K562 (cell line): ENCODE results near the gene TRAPPC2L.

Source experiments
- CBX3 ChIP-seq, 2 experiments: IDR thresholded peaks; 1 replicate in 1 of 2; 2 replicates in 1 of 2; pipeline ENCODE4 v1.6.1; 2012; ENCODE audit warnings: inconsistent platforms in 2 of 2, low read length in 2 of 2, borderline replicate concordance in 1 of 2, control low read depth in 1 of 2
- ELF2 ChIP-seq: fragments of 250-450 bp; sonication (Bioruptor Pico); IDR thresholded peaks from 2 replicates; pipeline ENCODE4 v1.5.0; 2021; ENCODE audit warnings: mild to moderate bottlenecking
- HDAC3 ChIP-seq: fragments of 450-650 bp; IDR thresholded peaks from 2 replicates; pipeline ENCODE4 v1.6.1; 2018; ENCODE audit warnings: borderline replicate concordance, mild to moderate bottlenecking, moderate library complexity; ENCODE audit not compliant: partially characterized antibody
- HDGF ChIP-seq: fragments of 450-650 bp; IDR thresholded peaks from 2 replicates; pipeline ENCODE4 v1.6.1; 2016
- LEF1 ChIP-seq: fragments of 450-650 bp; IDR thresholded peaks from 2 replicates; pipeline ENCODE4 v1.6.1; 2016; ENCODE audit warnings: mild to moderate bottlenecking
- RHOXF2B ChIP-seq: fragments of 250-450 bp; sonication (Bioruptor Pico); conservative IDR thresholded peaks from 2 replicates; pipeline ENCODE4 v1.5.1; 2021
- TBL1XR1 ChIP-seq, 2 experiments: IDR thresholded peaks; 2 replicates each; pipeline ENCODE4 v1.6.1; 2012; ENCODE audit warnings: improper control_type of control experiment in 2 of 2, low read length in 2 of 2, mild to moderate bottlenecking in 1 of 2
- ZBTB17 ChIP-seq: fragments of 450-650 bp; formaldehyde crosslinking; IDR thresholded peaks from 2 replicates; pipeline ENCODE4 v1.4.0; 2020; ENCODE audit warnings: mild to moderate bottlenecking
- TF ChIP-seq, protein P1 (sequence below): sonication (generic); formaldehyde crosslinking; IDR thresholded peaks from 2 replicates; pipeline ENCODE4 v1.4.0; 2020; ENCODE audit warnings: mild to moderate bottlenecking, missing genetic modification reagents
- TF ChIP-seq, protein P2 (sequence below): fragments of 250-450 bp; sonication (Bioruptor Pico); IDR thresholded peaks from 2 replicates; pipeline ENCODE4 v1.5.1; 2021; ENCODE audit warnings: mild to moderate bottlenecking
- TF ChIP-seq, protein P3 (sequence below): sonication (generic); formaldehyde crosslinking; IDR thresholded peaks from 2 replicates; pipeline ENCODE4 v1.8.1; 2022; ENCODE audit warnings: missing genetic modification reagents

DNA sequence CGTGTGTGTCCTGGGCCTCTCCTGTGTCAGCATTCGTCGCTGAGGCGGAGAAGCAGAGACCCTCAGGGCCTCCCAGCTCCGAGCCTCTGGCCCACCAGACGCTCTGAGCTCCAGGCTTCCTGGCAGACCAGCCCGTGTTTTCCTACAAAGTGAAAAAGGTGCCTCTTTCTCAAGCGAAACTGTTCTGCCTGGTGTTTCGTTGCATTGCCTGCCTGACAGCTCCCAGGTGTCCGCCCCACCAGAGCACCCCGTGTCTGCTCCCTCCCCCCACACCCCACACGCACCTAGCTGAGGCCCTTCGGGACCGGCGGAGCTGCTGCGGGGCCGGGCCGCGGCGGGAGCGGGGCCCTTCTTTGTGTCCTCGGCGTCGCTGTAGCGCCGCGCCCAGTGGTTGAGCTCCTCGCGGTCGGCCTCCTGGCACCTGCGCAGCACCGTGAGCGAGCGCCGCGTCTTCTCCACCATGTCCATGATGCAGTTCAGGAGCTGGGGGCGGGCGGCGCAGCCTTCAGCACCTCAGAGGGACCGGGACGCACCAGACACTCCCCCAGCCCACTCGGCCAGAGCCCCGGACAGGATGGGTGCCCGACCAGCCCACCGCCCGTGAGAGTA lies 24.2 kb downstream of the TRAPPC2L start:
- TF ChIP-seq CBX3 (IDR thresholded peaks at IDR 0.05; ENCODE audit: borderline replicate concordance in 1 of 2, low read length in 2 of 2) = no peak
- no peak for TF ChIP-seq HDGF
- TF ChIP-seq ELF2 (CRISPR knock-in tag) = no peak
- TF ChIP-seq, protein P1, sequence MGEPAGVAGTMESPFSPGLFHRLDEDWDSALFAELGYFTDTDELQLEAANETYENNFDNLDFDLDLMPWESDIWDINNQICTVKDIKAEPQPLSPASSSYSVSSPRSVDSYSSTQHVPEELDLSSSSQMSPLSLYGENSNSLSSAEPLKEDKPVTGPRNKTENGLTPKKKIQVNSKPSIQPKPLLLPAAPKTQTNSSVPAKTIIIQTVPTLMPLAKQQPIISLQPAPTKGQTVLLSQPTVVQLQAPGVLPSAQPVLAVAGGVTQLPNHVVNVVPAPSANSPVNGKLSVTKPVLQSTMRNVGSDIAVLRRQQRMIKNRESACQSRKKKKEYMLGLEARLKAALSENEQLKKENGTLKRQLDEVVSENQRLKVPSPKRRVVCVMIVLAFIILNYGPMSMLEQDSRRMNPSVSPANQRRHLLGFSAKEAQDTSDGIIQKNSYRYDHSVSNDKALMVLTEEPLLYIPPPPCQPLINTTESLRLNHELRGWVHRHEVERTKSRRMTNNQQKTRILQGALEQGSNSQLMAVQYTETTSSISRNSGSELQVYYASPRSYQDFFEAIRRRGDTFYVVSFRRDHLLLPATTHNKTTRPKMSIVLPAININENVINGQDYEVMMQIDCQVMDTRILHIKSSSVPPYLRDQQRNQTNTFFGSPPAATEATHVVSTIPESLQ = no peak
- no peak for TF ChIP-seq RHOXF2B (CRISPR knock-in tag)
- no peak for TF ChIP-seq TBL1XR1 (IDR thresholded peaks at IDR 0.05; ENCODE audit: low read length in 2 of 2)
- TF ChIP-seq HDAC3 = no peak
- TF ChIP-seq, protein P2, sequence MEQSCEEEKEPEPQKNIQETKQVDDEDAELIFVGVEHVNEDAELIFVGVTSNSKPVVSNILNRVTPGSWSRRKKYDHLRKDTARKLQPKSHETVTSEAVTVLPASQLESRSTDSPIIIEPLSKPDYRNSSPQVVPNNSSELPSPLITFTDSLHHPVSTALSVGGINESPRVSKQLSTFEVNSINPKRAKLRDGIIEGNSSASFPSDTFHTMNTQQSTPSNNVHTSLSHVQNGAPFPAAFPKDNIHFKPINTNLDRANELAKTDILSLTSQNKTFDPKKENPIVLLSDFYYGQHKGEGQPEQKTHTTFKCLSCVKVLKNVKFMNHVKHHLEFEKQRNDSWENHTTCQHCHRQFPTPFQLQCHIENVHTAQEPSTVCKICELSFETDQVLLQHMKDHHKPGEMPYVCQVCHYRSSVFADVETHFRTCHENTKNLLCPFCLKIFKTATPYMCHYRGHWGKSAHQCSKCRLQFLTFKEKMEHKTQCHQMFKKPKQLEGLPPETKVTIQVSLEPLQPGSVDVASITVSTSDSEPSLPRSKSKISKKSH (CRISPR knock-in tag) = no peak
- no peak for TF ChIP-seq LEF1
- TF ChIP-seq, protein P3, sequence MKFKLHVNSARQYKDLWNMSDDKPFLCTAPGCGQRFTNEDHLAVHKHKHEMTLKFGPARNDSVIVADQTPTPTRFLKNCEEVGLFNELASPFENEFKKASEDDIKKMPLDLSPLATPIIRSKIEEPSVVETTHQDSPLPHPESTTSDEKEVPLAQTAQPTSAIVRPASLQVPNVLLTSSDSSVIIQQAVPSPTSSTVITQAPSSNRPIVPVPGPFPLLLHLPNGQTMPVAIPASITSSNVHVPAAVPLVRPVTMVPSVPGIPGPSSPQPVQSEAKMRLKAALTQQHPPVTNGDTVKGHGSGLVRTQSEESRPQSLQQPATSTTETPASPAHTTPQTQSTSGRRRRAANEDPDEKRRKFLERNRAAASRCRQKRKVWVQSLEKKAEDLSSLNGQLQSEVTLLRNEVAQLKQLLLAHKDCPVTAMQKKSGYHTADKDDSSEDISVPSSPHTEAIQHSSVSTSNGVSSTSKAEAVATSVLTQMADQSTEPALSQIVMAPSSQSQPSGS (CRISPR knock-in tag) = no peak
- no peak for TF ChIP-seq ZBTB17 (CRISPR knock-in tag)
